HEK293T (cell line): ENCODE measurements around the gene CFDP1.

Source experiments
- BHLHE40 ChIP-seq: fragments of 450-650 bp; IDR thresholded peaks from 2 replicates; pipeline ENCODE4 v1.6.1; 2016; ENCODE audit warnings: mild to moderate bottlenecking, moderate library complexity, borderline replicate concordance
- CTBP1 ChIP-seq: fragments of 450-650 bp; IDR thresholded peaks from 2 replicates; pipeline ENCODE4 v1.6.1; 2016; ENCODE audit warnings: borderline replicate concordance
- ELF4 ChIP-seq: fragments of 450-650 bp; IDR thresholded peaks from 2 replicates; pipeline ENCODE4 v1.6.1; 2017; ENCODE audit warnings: antibody characterized with exemption
- FOXA1 ChIP-seq: fragments of 450-650 bp; IDR thresholded peaks from 2 replicates; pipeline ENCODE4 v1.6.1; 2016; ENCODE audit warnings: mild to moderate bottlenecking
- FOXM1 ChIP-seq: fragments of 450-650 bp; IDR thresholded peaks from 2 replicates; pipeline ENCODE4 v1.6.1; 2017; ENCODE audit warnings: mild to moderate bottlenecking, borderline replicate concordance
- NFRKB ChIP-seq: fragments of 450-650 bp; IDR thresholded peaks from 2 replicates; pipeline ENCODE4 v1.6.1; 2016; ENCODE audit warnings: mild to moderate bottlenecking, moderate library complexity
- SP1 ChIP-seq: fragments of 450-650 bp; IDR thresholded peaks from 2 replicates; pipeline ENCODE4 v1.6.1; 2017
- SUZ12 ChIP-seq: fragments of 450-650 bp; IDR thresholded peaks from 2 replicates; pipeline ENCODE4 v1.6.1; 2016; ENCODE audit warnings: mild to moderate bottlenecking
- TARDBP ChIP-seq: fragments of 450-650 bp; IDR thresholded peaks from 2 replicates; pipeline ENCODE4 v1.6.1; 2016
- ZNF384 ChIP-seq: fragments of 450-650 bp; IDR thresholded peaks from 2 replicates; pipeline ENCODE4 v1.6.1; 2016
- TF ChIP-seq, protein P1 (sequence below): fragments of 450-650 bp; IDR thresholded peaks from 2 replicates; pipeline ENCODE4 v1.6.1; 2016

DNA sequence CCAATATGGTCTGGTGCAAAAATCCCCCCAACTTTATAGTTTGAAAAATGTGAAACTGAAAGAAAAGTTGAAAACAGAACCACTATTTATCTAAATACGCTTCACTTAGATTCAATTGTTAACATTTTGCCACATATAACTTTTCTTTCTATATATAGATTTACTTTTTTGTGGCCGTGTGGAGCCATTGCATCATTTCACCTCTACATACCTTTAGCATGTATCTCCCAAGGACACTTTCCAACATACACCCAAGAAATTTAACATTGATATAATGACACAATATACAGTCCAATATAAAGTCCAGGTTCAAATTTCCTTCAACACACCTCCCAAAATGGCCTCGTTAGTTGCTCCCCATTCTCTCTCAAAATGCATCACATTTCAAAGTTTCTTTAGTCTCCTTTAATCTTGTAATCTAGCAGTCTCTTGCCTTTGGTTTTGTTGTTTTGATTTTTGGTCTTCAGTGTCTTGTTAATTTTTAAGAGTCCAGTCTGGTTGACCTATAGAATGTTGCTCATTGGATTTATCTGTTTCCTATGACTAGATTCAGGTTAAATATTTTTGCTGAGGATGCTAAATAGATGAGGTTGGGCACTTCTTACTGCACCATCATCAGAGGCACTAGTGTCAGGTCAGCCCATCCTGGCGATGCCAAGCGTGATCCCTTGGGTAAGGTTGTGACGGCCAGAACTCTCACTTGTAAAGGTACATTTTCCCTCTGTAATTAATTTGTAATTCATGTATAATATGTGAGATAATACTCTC lies 117.6 kb downstream of the CFDP1 start:
- TF ChIP-seq ELF4 (no peak), ZNF384 (no peak), BHLHE40 (no peak), NFRKB (no peak), SP1 (no peak), TARDBP (no peak), SUZ12 (no peak), FOXA1 (no peak), FOXM1 (no peak), CTBP1 (no peak)
- TF ChIP-seq, protein P1, sequence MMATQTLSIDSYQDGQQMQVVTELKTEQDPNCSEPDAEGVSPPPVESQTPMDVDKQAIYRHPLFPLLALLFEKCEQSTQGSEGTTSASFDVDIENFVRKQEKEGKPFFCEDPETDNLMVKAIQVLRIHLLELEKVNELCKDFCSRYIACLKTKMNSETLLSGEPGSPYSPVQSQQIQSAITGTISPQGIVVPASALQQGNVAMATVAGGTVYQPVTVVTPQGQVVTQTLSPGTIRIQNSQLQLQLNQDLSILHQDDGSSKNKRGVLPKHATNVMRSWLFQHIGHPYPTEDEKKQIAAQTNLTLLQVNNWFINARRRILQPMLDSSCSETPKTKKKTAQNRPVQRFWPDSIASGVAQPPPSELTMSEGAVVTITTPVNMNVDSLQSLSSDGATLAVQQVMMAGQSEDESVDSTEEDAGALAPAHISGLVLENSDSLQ = no peak
